Adipose tissue (tissue), 3 donors: Measurements from ENCODE around the gene MYO1D. TPM values are rescaled to one million over a fixed set of nuclear protein-coding genes. Genes with fewer than 3 reads are reported as not detected.

Experiments
- H3K27ac ChIP-seq: one replicate; pipeline ENCODE4 v1.5.1; 2013; ENCODE audit warnings: low read depth, low read length
- WGBS, 3 donors: extraction: QIAGEN DNeasy Blood & Tissue Kit; methylation state at CpG; one replicate each; pipeline ENCODE4 v1.1.7; 2013; 5-methylcytosine and 5-hydroxymethylcytosine counted together
- polyA plus RNA-seq, 3 donors: library from polyadenylated mRNA; stranded (reverse); fragments of 200-250 nt; gene quantifications; one replicate each; pipeline ENCODE4 v1.2.3, GENCODE V29; 2013
- donor health status: healthy with polysubstance abuse.
- donor health status: Bipolar disorder and iron deficiency.
- donor health status: healthy.

The MYO1D gene
- polyA plus RNA-seq, 3 donors, result 8.5 to 11.6 (median 11.4) TPM

- WGBS, 3 donors, result 6 to 9% (median 6%) methylated on average over 36 to 71 of the region's 72 CpGs
- H3K27ac ChIP-seq, result peak overlapping the region; percentile 43
These were observed 390.7 kb downstream of the MYO1D start for GRCh38 chr17:32486111-32486700.

- 63 to 74% (median 65%) methylated on average over 12 of the region's 12 CpGs for WGBS, 3 donors
- no peak overlapping the region for H3K27ac ChIP-seq
These were observed 391.4 kb downstream of the MYO1D start for GRCh38 chr17:32485261-32486110.

DNA sequence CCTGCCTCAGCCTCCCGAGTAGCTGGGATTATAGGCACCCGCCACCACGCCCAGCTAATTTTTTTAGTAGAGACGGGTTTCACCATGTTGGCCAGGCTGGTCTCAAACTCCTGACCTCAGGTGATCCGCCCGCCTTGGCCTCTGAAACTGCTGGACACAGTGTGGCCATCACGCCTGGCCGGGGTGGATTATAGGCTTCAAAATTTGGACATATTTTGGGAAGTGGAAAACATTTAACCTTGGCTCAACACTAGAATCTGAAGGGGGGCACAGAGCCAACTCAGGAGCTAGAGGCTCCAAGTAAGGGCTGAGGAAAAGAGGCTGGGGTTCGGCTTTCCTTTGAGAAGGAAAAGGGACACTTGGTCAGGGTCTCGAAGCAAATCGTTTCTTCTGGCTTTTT lies 392.3 kb downstream of the MYO1D start:
- WGBS, 3 donors, result 80 to 86% (median 81%) methylated on average over 11 of the region's 11 CpGs
- no peak overlapping the region for H3K27ac ChIP-seq

- 79 to 86% (median 79%) methylated on average over 4 of the region's 4 CpGs for WGBS, 3 donors
- H3K27ac ChIP-seq, result no peak overlapping the region
These were observed 392.9 kb downstream of the MYO1D start for GRCh38 chr17:32484041-32484461.

DNA sequence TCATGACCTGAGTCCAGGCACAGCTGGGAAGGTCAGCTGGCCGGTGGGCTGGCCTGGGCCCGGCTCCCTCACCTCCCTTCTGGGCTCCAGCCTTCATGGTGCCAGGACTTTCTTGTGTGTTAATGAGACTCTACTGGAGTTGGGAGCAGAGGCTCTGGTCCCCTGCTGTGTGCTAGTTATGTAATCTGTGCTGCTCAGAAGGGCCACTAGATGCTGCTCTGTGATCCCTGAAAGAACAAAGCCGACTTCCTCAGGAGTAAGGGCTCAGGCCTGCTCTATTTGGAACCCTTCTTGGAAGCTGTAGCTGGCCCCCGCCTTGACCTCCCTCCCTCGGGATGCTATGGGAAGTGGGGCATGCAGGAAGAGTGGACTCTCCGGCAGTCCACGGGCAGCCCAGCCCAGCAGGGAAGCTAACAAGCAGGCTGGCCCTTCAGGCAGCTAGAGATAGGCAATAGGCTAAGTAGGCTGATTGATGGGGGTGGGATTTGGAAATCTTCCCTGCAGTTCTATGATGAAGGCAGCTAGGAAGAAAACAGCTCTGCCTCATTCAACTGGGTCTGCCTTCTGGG lies 393.4 kb downstream of the MYO1D start:
- H3K27ac ChIP-seq, result no peak overlapping the region
- 4 to 32% (median 26%) methylated on average over 7 of the region's 7 CpGs for WGBS, 3 donors

DNA sequence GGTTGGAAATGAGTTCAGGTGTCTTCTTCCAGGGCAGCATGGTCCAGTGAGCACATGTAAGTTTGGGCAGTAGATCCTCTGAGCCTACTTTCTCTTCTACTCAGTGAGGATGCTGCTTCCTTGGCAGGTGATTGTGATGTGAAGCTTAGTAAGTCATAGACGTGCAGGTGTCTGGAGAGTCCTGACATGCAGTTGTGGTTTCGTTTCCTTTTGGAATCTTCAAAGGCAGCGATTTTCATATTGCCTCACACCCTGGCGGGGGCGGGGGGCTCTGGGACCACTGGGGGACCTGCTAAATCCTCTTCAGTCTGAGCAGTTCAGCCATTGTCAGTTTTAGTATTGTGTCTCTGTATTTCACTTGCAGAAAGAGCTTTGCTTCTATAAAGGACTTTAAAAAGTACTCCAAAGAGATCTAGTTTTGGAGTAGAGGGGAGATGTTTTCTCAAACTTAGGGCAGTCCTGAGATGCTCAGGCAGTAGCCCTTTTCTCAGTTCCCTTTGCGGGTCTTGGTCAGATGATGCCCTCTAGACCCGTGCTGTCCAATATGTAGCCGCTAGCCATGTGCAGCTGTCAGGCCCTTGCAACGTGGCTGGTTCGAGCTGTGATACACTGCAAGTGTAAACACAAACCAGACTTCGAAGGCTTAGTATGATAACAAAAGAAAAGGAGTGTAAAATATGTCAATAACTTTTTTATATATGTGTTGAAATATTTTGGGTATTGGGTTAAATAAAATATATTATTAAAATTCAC lies 394.2 kb downstream of the MYO1D start:
- no peak overlapping the region for H3K27ac ChIP-seq
- 62 to 82% (median 73%) methylated on average over 11 of the region's 11 CpGs for WGBS, 3 donors

DNA sequence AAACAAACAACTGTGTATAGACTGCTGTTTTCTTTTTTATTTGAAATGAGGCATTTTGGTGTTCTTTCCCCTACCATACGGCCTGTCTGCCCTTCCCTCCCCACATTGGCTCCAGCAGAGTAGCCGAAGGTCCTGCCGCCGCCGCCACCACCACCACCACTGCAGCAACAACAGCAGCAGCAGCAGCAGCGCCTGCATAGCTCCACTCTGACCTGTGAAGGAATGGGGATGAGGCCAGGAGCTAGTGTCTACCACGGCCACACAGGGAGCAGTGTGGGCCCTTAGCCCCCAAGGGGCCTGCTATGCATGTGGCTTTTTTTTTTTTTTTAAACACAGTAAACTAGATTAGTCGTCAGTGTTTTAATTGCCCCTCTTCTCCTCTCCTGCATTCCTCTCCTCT lies 395.7 kb downstream of the MYO1D start:
- WGBS, 3 donors, result 83 to 90% (median 85%) methylated on average over 8 of the region's 8 CpGs
- H3K27ac ChIP-seq, result no peak overlapping the region

GRCh38 chr17:32479074-32479617 lies 397.8 kb downstream of the MYO1D start:
- no peak overlapping the region for H3K27ac ChIP-seq
- WGBS, 3 donors, result 79 to 87% (median 86%) methylated on average over 5 of the region's 5 CpGs

- WGBS, 3 donors, result 92 to 95% (median 93%) methylated on average over 8 of the region's 8 CpGs
- H3K27ac ChIP-seq, result no peak overlapping the region
These were observed 399.7 kb downstream of the MYO1D start for GRCh38 chr17:32477220-32477619.

DNA sequence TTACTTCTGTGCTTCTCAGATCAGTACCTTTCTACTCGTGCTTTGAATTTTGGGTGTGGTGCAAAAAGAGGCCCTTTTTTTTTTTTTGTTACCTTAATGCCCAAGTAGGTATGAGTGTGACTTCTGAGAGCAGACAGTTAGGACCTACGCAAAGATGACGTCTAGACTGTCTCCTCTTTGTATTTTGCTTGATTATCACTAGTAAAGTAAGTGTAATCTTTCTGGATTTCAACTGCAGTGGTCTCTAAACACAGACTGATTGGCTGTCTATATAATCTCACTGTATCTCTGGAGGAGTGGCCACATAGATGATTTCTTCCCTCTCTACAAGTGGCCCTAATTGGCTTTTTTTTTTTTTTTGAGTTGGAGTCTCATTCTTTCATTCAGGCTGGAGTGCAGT lies 401.7 kb downstream of the MYO1D start:
- WGBS, 3 donors, result 93 to 95% (median 95%) methylated on average over 3 of the region's 3 CpGs
- H3K27ac ChIP-seq, result no peak overlapping the region

- 94 to 97% (median 95%) methylated on average over 4 of the region's 4 CpGs for WGBS, 3 donors
- no peak overlapping the region for H3K27ac ChIP-seq
These were observed 405.3 kb downstream of the MYO1D start for GRCh38 chr17:32471652-32472051.

DNA sequence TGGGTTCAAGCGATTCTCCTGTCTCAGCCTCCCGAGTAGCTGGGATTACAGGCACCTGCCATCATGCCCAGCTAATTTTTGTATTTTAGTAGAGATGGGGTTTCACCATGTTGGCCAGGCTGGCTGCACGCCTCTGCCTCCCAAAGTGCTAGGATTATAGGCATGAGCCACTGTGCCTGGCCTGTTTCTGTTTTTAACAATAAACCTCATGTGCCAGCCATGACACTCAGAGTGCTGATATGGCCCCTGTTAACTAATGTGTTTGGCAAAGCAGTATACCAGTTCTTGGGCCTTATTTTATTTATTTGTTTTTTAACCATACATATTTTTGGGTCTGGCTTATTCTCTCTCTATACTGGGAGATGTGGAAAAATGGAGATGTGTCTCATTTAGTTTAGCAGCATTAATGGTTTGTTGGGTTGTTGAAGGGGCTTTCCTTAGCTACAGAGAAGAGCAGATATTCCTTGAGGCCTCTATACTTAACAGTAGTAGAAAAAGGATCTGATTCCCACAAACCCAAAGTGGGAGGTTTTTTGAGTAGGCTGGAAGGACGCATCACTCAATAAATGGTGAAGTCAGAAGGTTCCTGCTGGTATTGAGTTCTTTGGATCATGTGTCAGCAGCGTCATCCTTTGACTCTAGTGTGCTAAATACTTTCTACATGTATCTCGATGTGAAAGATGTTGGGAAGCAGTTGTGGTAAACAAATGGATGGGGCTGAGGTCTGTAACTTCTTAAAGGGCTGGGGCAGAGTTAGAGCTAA lies 406.3 kb downstream of the MYO1D start:
- H3K27ac ChIP-seq, result no peak overlapping the region
- WGBS, 3 donors, result 92 to 94% (median 92%) methylated on average over 6 of the region's 6 CpGs

- no peak overlapping the region for H3K27ac ChIP-seq
- WGBS, 3 donors, result 96 to 99% (median 98%) methylated on average over 7 of the region's 7 CpGs
These were observed 409.0 kb downstream of the MYO1D start for GRCh38 chr17:32467949-32468348.

DNA sequence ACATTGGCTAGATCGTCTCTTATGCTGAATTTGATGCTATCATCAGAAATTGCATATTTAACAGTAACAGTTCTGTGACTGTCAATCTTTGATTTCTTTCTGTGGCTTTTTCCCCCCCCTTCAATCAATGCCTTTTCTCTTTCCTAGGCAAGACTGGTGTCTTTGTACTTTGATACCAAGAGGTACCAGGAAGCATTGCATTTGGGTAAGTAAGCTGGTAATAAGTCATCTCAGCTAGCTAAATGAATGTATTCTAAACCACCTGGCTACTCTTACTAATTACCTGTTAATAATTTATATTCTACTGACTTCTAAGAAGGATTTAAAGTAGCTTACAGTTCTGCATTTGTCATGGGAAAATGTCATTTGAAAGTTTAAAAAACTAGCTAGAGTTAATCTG lies 412.6 kb downstream of the MYO1D start:
- WGBS, 3 donors, result 71 to 92% (median 88%) methylated on average over 1 of the region's 1 CpG
- no peak overlapping the region for H3K27ac ChIP-seq

GRCh38 chr17:32463304-32463703 lies 413.6 kb downstream of the MYO1D start:
- WGBS, 3 donors, result 70 to 99% (median 93%) methylated on average over 3 of the region's 3 CpGs
- H3K27ac ChIP-seq, result no peak overlapping the region

GRCh38 chr17:32461853-32462617 lies 414.9 kb downstream of the MYO1D start:
- WGBS, 3 donors, result 33 to 48% (median 39%) methylated on average over 1 of the region's 1 CpG
- H3K27ac ChIP-seq, result no peak overlapping the region

GRCh38 chr17:32461498-32461852 lies 415.4 kb downstream of the MYO1D start:
- 58 to 69% (median 68%) methylated on average over 4 of the region's 4 CpGs for WGBS, 3 donors

More at GRCh38 chr17:32461498-32461852, 415.4 kb downstream of the MYO1D start:
- H3K27ac ChIP-seq, result no peak overlapping the region
